Coronary artery (tissue), 2 donors: Measurements from ENCODE around the gene CKMT2.

ENCODE experiments used
- DNase-seq: peaks from one replicate; pipeline ENCODE4 v3.0.0-alpha.2; 2017; ENCODE audit warnings: low spot score
- H3K27ac ChIP-seq, 2 donors: fragments of 200-600 bp; sonication (generic); one replicate each; pipeline ENCODE4 v1.5.1; 2016 to 2019
- H3K4me3 ChIP-seq: fragments of 200-600 bp; sonication (generic); 2 replicates; pipeline ENCODE4 v1.5.1; 2016; ENCODE audit warnings: mild to moderate bottlenecking, moderate library complexity
- TF ChIP-seq, protein P1 (sequence below): fragments of 200-600 bp; sonication (generic); IDR thresholded peaks from one replicate; pipeline ENCODE4 v1.5.1; 2019; ENCODE audit warnings: antibody characterized with exemption

CKMT2 gene

DNA sequence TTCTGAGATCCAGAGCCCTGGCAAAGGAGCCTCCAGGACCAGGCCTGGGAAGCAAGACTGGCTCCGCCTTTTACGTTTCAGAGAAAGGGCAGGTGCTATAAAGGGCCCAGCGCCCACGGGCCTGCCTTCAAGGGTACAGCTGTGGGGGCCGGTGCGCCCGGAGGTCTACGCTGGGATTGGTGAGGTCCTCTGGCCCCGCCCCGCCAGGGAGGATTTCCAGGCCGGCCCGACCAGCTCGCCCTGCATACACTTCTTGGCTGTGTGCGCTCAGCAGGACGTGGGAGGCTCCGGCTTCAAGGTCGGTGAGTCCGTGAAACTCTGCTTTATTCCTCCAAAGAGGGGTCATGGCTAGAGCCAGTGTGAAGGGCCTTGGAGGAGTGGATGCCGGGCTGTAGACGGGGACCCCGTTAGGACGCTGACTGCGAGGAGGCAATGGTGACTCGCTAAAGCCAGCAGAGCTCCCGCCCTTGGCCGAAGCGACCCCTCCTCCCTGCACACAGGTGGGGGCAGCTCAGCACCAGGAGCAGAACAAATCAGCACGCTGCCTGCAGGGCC is at the start of gene CKMT2:
Gene CKMT2 (plus strand): TSS at position 243 of the 555 bp plus-strand sequence. CDS start 17,811 bp downstream, outside the sequence.
- DNase-seq: peak; percentile 83
- Histone ChIP-seq H3K27ac (peak within 1 kb of the TSS; percentile 87 to 94), H3K4me3 (peak within 1 kb of the TSS; percentile 67)
- TF ChIP-seq, protein P1, sequence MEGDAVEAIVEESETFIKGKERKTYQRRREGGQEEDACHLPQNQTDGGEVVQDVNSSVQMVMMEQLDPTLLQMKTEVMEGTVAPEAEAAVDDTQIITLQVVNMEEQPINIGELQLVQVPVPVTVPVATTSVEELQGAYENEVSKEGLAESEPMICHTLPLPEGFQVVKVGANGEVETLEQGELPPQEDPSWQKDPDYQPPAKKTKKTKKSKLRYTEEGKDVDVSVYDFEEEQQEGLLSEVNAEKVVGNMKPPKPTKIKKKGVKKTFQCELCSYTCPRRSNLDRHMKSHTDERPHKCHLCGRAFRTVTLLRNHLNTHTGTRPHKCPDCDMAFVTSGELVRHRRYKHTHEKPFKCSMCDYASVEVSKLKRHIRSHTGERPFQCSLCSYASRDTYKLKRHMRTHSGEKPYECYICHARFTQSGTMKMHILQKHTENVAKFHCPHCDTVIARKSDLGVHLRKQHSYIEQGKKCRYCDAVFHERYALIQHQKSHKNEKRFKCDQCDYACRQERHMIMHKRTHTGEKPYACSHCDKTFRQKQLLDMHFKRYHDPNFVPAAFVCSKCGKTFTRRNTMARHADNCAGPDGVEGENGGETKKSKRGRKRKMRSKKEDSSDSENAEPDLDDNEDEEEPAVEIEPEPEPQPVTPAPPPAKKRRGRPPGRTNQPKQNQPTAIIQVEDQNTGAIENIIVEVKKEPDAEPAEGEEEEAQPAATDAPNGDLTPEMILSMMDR: no peak

DNA sequence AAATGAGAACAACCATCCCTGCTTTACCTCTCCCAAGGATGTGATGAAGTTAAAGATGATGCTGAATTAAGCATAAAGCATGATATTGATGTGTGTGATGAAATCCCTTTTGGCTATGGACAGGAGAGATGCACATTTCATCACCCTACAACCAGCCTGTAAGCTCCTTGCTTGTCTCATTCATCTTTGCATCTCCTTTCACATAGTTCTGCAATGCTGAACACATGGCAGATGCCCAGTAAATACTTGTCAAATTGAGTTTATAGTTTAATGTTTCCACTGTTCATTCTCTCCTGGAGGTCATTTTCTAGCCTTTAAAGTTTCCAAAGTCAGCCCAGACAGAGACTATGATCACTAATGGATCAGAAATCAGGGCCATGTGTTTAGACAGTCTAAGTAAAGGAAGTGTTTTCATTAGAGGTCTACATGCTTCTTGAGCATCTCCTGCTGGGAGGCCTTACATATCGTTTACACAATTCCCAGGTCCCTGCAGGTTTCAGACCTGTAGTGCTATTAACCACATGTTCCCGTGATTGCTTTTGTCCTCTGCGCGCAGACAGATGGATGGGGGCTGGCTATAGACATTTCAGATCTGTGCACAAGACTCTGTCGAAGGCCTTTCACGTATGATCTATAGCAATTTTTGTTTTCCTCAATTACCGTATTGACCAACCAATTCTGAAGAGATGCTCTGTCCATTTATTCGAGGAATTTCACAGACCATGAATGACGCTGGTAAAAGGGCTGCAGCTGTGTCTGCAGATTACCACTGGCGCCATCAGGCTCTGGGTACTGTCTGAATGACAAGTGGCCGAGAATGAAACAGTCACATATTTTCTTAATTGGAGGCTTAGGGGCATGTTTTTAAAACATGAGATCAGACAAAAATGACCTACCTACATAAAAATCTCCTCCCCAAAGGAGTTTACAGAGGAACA is 49.0 kb upstream of the CKMT2 start:
- Histone ChIP-seq H3K4me3 (no peak overlapping the region), H3K27ac (no peak overlapping the region)
- TF ChIP-seq, protein P1: no peak
- no peak for DNase-seq

DNA sequence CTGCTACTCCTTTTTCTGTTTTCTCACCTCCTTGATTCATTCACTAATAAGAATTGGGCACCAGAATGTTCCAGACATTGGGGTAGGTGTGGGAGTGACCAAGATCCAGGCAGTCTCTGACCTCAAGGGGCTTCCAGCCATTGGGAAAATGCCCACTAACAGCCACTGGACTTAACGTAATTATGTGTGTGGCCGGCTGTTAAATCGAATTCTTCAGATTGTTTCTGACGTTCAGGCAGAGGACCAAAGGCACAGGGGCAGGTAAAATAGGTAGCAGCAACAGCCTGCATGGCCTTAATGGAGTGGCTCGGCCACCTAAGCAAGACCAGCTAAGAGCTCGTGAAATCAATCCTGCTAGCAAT is 48.4 kb upstream of the CKMT2 start:
- Histone ChIP-seq H3K4me3 (no peak overlapping the region), H3K27ac (no peak overlapping the region)
- no peak for DNase-seq
- TF ChIP-seq, protein P1: no peak

DNA sequence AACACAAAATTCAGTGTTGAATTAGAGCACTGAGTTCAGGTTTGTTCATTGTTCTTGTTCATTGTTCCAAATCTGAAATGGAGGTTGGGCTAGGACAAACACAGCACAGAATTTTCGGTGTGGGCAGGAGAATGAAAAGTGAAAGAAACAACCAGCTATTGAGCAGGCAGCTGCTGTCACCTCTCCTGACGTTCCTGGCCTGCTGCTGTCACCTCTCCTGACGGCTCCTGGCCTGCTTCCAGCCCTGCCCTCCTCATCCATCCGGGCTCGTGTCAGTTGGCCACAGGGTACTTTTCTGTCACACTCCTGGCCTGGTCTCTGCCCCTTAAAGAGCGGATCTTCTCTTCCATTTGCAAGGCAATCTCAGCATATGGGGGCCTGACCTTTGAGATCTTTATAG is 45.2 kb upstream of the CKMT2 start:
- DNase-seq: no peak
- Histone ChIP-seq H3K4me3 (no peak overlapping the region), H3K27ac (no peak overlapping the region)
- TF ChIP-seq, protein P1: no peak

DNA sequence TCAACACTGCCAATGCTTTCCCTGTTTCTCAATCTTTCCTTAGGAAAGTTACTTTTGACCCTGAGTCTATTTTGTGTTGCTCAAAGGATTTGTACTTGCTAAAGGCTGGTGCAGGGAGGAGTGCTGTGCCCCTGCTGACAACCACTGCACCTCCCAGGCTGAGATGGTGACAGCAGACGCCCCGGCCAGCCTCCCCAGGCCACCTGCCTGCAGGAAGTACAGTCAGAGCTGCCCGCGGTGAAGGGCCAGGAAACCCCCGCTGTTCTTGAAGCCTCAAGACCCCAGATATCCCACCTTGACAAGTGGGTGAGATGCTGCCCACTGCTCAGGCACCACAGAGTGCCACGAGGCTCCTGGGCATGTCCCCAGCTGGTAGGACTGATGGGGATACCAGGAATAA is 44.2 kb upstream of the CKMT2 start:
- TF ChIP-seq, protein P1: no peak
- Histone ChIP-seq H3K27ac (no peak overlapping the region), H3K4me3 (no peak overlapping the region)
- no peak for DNase-seq

DNA sequence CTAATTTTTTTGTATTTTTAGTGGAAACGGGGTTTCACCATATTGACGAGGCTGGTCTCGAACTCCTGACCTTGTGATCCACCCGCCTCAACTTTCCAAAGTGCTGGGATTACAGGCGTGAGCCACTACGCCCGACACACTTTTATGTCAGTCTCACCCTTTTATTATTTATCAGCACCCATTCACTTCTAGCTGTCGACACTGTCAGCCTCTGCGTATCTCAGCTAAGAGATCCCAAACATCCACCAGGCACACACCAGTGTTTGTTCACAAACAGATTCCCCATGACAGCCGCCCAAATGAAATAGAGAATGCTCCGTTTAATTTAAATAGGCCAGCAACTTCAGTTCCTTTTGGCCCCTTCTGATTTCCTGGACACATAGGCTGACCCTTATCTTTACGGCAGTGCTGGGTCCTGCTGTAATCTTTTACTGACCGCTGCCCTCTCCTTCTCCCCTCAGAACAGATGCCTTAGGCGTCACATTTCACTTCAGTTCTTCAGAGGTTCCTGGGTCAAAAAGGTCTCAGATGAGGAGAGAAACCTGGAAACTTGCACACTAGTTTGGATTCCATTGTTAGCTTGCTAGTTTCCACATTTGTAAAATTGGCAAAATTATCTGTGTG is 43.1 kb upstream of the CKMT2 start:
- TF ChIP-seq, protein P1: no peak
- no peak for DNase-seq
- no peak overlapping the region for H3K4me3 ChIP-seq
- H3K27ac ChIP-seq: no peak overlapping the region
